K562 (cell line): ENCODE measurements around the gene CCDC183. TPM values are rescaled to one million over a fixed set of nuclear protein-coding genes. Genes with fewer than 3 reads are reported as not detected.

ENCODE experiments used
- MGA ChIP-seq: fragments of 450-650 bp; IDR thresholded peaks from 2 replicates; pipeline ENCODE4 v1.6.1; 2016; ENCODE audit warnings: mild to moderate bottlenecking, moderate library complexity
- polyA plus RNA-seq, 8 experiments: library from polyadenylated mRNA; depleted of rRNA in 4 of 8; stranded (reverse) in 5 of 8; unstranded in 3 of 8; fragments of >200 nt; fragmentation: Nextera tagmentation in 2 of 8; fragmentation: Illumina TruSeq in 1 of 8; extraction: Ambion mirVana in 2 of 8; extraction: Trizol in 1 of 8; gene quantifications; 2 replicates each; pipeline versions ENCODE4 v1.2.1 to v1.2.3, GENCODE V29; 2011 to 2014; ENCODE audit warnings: inconsistent platforms in 1 of 8, missing spikeins in 1 of 8
- total RNA-seq, 7 experiments: library from RNA; depleted of rRNA in 6 of 7; stranded (reverse); fragments of >200 nt in 6 of 7; fragmentation: Illumina TruSeq in 2 of 7; extraction: Trizol in 2 of 7; gene quantifications; 2 replicates each; pipeline versions ENCODE4 v1.2.1 to v1.2.3, GENCODE V29; 2011 to 2021; ENCODE audit warnings: low replicate concordance in 1 of 7

Gene CCDC183
- total and polyA plus RNA-seq, 9 of the 15 experiments (the other 6 are each of a cell fraction or from before 2014, with no cell fraction given), result 0.21 to 0.60 (median 0.29) TPM; not detected in 4

GRCh38 chr9:136769710-136770191, 26.4 kb upstream of the CCDC183 start (continued):
- TF ChIP-seq MGA, result peak; percentile 48; the same call in 1 of the 2 replicates
